C4-2B (cell line): Measurements from ENCODE around the gene PPP1R15B.

Experiments used
- H3K27ac ChIP-seq: fragments of 450-650 bp; 2 replicates; pipeline ENCODE4 v1.5.1; 2017
- CTCF ChIP-seq: fragments of 450-650 bp; conservative IDR thresholded peaks from 2 replicates; pipeline ENCODE4 v1.5.1; 2017; ENCODE audit warnings: mild to moderate bottlenecking
- ZFX ChIP-seq: fragments of 450-650 bp; IDR thresholded peaks from 2 replicates; pipeline ENCODE4 v1.6.1; 2017

PPP1R15B gene

GRCh38 chr1:204442376-204443259 lies 31.0 kb upstream of the PPP1R15B start:
- TF ChIP-seq CTCF (no peak), ZFX (peak; percentile 20; the same call in 1 of the 2 replicates)
- H3K27ac ChIP-seq = peak overlapping the region; percentile 53

- H3K27ac ChIP-seq = no peak overlapping the region
- TF ChIP-seq ZFX (no peak), CTCF (no peak)
Observed at GRCh38 chr1:204441558-204441957, 29.9 kb upstream of the PPP1R15B start.

- no peak overlapping the region for H3K27ac ChIP-seq
- TF ChIP-seq CTCF (no peak), ZFX (no peak)
Observed at GRCh38 chr1:204439621-204440375, 28.2 kb upstream of the PPP1R15B start.

GRCh38 chr1:204438628-204439027 lies 27.0 kb upstream of the PPP1R15B start:
- H3K27ac ChIP-seq = no peak overlapping the region
- TF ChIP-seq ZFX (no peak), CTCF (no peak)

- no peak overlapping the region for H3K27ac ChIP-seq
- TF ChIP-seq CTCF = no peak
- TF ChIP-seq ZFX = no peak
Observed at GRCh38 chr1:204437796-204438570, 26.4 kb upstream of the PPP1R15B start.

- no peak overlapping the region for H3K27ac ChIP-seq
- TF ChIP-seq ZFX (no peak), CTCF (no peak)
Observed at GRCh38 chr1:204435872-204436271, 24.3 kb upstream of the PPP1R15B start.
